HG02759 (cell line): ENCODE results near the gene PSD4.

ENCODE experiments used
- ATAC-seq: cut with Tn5 transposase; IDR thresholded peaks from one replicate; pipeline ENCODE4 v1.9.1; 2021; ENCODE audit warnings: mild to moderate bottlenecking, moderate library complexity; ENCODE audit not compliant: unreplicated experiment

PSD4 gene

GRCh38 chr2:113258471-113259147 lies 84.8 kb downstream of the PSD4 start:
- ATAC-seq, result no peak
